GM11168 (cell line): Measurements from ENCODE around the gene CEP63.

ENCODE experiments used
- in situ Hi-C: fragments of 300-500 bp; cut with MboI; formaldehyde crosslinking; loops from one replicate; pipeline ENCODE4 v1.12.0; 2022; ENCODE audit warnings: low sequenced_read_pairs; ENCODE audit not compliant: unreplicated experiment

The CEP63 gene

GRCh38 chr3:134485718-134486576, at the start of gene CEP63, which contains the start of gene ANAPC13:
Gene CEP63 (plus strand): TSS chr3:134486057. CDS start chr3:134495321, 9,264 bp downstream.
Gene ANAPC13 (minus strand): TSS chr3:134485985. CDS start chr3:134482904, 3,081 bp downstream.
- in situ Hi-C loops: no loop called here

DNA sequence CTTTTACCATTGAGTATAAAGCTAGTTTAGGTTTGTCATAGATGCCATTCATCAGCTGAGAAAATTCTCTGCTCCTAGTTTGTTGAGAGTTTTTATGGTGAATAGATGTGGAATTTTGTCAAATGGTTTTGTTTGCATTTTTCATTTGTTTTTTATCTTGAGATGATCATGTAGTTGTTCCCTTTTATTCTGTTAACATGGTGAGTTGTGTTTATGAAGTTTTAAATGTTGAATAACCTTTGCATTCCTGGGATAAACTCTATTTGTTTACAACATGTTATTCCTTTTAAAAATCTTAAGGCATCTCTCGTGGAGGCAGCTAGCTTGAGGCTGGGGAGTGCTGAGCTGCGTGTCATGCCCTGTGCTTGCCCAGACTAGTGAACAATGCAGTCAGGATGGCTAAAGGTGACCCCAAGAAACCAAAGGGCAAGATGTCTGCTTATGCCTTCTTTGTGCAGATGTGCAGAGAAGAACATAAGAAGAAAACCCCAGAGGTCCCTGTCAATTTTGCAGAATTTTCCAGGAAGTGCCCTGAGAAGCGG, 48.6 kb upstream of the CEP63 start:
- in situ Hi-C loops: no loop called here

- in situ Hi-C loops: no loop called here
These were observed 44.5 kb upstream of the CEP63 start for GRCh38 chr3:134441321-134441720.

DNA sequence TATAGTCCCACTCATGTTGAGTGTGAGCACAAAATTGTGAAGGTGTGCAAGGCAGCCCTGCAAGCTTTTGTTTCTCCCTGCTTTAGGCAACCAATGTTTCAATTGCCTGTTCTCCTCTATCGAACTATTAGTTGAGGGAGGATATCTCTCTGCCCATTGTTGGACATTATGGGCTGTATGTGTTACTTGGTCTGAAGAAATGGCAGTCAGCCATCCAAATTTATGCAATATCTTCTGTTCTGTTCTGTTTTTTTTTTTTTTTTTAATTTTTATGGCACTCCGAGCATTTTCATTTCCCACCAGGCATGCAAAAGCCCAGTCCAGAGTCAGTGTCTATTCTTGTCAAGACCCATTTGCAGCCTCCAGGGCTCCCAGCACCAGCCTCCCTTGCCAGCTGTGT, 44.0 kb upstream of the CEP63 start:
- in situ Hi-C loops: no loop called here

GRCh38 chr3:134445095-134445494, 40.8 kb upstream of the CEP63 start:
- in situ Hi-C loops: no loop called here

- in situ Hi-C loops: no loop called here
These were observed 40.2 kb upstream of the CEP63 start for GRCh38 chr3:134445636-134446035.

GRCh38 chr3:134446800-134447199, 39.1 kb upstream of the CEP63 start:
- in situ Hi-C loops: no loop called here

DNA sequence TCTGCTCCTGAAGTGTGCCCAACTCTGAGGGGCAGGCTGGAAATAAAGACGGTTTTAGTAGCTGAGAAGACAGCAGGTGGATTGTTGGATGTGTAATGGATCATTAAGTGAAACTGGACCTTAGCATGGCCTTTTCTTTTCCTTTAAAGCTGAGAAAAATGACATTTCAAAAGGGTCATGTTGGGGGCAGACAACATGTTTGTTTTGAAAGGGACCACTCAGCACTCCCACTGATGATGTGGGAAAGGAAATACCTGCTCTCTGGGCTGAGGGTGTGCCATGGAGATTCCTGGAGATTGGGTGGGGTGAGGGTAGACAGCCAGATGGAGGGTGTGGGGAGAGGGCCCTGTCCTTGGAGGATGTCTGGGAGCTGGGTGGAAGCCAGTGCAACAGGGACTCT, 38.5 kb upstream of the CEP63 start:
- in situ Hi-C loops: no loop called here

- in situ Hi-C loops: no loop called here
These were observed 37.2 kb upstream of the CEP63 start for GRCh38 chr3:134448664-134449063.

- in situ Hi-C loops: no loop called here
These were observed 36.6 kb upstream of the CEP63 start for GRCh38 chr3:134449277-134449676.

DNA sequence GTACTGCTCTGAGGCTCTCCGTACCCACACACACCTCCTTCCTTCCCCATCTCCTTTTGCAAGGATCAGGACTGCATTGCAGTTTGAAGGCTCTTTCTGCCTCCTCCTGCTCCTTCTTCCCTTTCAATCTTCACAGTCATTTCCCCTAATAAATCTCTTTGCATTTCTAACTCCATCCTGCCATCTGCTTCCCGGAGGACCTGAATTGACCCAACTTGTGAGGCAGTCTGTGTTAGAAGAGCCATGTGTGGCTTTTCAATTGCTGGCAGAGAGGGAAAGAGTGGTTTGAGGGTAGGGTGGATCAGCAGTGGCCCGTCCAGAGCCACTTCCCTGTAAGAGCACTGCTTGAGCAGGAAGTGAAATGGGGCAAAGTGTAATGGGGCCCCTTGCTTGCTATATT, 35.9 kb upstream of the CEP63 start:
- in situ Hi-C loops: no loop called here

- in situ Hi-C loops: no loop called here
These were observed 32.2 kb upstream of the CEP63 start for GRCh38 chr3:134453631-134454030.

DNA sequence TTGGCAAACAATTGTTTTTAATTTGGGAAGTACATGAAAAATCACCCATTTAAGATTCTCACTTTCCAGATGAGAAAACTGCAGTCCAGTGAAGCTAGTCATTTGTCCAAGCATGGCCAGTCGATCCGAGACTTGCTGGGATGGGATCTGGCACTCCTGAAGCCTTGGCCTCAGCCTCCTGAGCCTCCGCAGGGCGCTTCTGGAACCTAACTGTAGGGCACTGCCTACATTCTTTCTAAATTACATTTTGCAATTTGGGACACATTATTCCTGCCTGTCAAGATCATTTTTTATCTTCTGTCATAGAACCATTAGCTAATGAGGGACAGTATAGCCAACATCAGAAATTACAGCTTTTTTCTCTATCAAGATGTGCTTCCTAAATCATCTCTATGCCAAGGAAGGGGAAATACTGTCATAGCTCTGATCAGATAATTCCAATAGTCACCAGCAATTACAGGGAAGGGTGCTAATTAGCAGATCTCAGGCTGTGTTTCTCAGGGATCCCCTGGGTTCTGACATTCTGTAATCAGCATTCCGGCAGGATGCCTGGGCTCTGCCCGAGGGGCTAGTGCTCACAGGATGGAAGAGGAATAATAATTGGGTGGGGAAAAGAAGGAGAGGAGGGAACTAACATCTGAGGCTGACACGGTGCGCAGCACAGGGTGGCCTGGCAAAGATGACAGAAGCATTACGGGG, 28.3 kb upstream of the CEP63 start:
- in situ Hi-C loops: no loop called here

GRCh38 chr3:134458406-134458945, 27.4 kb upstream of the CEP63 start:
- in situ Hi-C loops: no loop called here

- in situ Hi-C loops: no loop called here
These were observed 26.3 kb upstream of the CEP63 start for GRCh38 chr3:134459562-134459961.

DNA sequence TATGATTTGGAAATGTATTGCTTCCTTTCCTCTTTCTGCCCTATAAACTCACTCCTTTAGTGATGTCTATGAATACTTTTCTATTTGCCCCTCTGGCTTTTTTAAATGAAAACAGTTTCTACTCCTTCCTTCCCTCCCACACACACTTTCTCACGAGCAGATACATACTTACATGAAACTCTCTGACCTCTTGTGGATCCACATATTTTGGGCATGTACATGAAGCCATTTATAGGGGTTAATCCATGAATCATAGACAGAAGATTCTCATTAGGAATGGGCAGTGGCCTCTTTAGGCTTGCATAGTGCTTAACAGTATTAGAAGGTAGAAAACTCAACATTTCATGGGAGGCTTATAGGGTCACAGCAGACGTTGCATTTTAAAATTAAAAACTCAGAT, 24.9 kb upstream of the CEP63 start:
- in situ Hi-C loops: no loop called here

- in situ Hi-C loops: no loop called here
These were observed 23.4 kb upstream of the CEP63 start for GRCh38 chr3:134462331-134462941.

GRCh38 chr3:134463676-134464063, 22.2 kb upstream of the CEP63 start:
- in situ Hi-C loops: no loop called here

- in situ Hi-C loops: no loop called here
These were observed 21.7 kb upstream of the CEP63 start for GRCh38 chr3:134464064-134464688.

DNA sequence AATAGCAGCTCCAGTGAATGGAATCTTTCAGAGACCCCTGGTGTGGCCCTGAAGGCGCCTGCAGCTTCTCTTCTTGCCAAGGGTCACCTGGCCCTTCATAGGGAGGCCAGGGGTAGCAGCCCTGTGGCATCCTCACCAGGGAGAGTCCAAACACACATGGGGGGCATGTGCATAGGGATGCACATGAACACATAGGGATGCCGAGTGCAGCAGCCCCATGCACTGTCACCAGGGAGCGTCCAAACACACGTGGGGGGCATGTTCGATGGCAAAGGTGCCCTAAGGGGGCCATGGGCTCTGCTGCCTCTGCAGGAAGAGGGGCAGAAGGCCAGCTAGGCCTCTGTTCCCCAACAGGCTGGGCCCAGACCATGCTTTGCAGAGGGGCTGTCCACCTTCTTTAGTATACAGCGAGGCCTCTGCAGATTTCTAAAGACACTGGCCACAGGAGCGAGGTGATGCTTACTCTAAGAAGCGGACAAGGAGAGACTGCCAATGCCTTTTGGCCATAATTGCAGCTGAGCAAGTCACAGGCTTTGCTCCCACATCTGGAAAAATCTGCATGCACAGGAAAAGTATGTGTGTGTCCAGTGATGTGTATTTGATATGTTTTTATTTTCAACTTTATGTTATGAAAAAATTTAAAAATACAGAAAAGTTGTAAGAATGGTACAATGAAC, 21.0 kb upstream of the CEP63 start:
- in situ Hi-C loops: no loop called here
